HEK293 (cell line): Measurements from ENCODE around the gene RNU1-4.
"Not testable (repeated sequence)": the region's sequence is repeated elsewhere in the genome, so short reads cannot be mapped to it uniquely, and the experiment has no call there.

Experiments
- BCL11A ChIP-seq: fragments of 450-650 bp; formaldehyde crosslinking; IDR thresholded peaks from 2 replicates; pipeline ENCODE4 v1.5.1; 2016; ENCODE audit warnings: low read depth, missing biosample characterization, missing genetic modification characterization
- MEIS1 ChIP-seq: sonication (generic); formaldehyde crosslinking; IDR thresholded peaks from 2 replicates; pipeline ENCODE4 v1.8.1; 2022; ENCODE audit warnings: missing genetic modification reagents, mild to moderate bottlenecking, borderline replicate concordance
- TCF7L2 ChIP-seq: IDR thresholded peaks from 2 replicates; pipeline ENCODE4 v1.6.1; 2011; ENCODE audit warnings: low read depth, mild to moderate bottlenecking, inconsistent platforms, low read length, moderate library complexity, borderline replicate concordance
- TRIM28 ChIP-seq: IDR thresholded peaks from 2 replicates; pipeline ENCODE4 v1.6.1; 2011; ENCODE audit warnings: low read length, control low read depth, borderline replicate concordance
- YY1 ChIP-seq: fragments of 450-650 bp; formaldehyde crosslinking; IDR thresholded peaks from 2 replicates; pipeline ENCODE4 v1.5.1; 2018; ENCODE audit warnings: missing biosample characterization, missing genetic modification characterization
- ZBTB1 ChIP-seq: fragments of 450-650 bp; formaldehyde crosslinking; IDR thresholded peaks from 2 replicates; pipeline ENCODE4 v1.5.1; 2016; ENCODE audit warnings: missing biosample characterization, missing genetic modification characterization
- ZNF239 ChIP-seq: fragments of 450-650 bp; formaldehyde crosslinking; IDR thresholded peaks from 2 replicates; pipeline ENCODE4 v1.5.1; 2016; ENCODE audit warnings: missing biosample characterization, missing genetic modification characterization
- ZNF335 ChIP-seq: fragments of 450-650 bp; formaldehyde crosslinking; conservative IDR thresholded peaks from 2 replicates; pipeline ENCODE4 v1.5.1; 2016; ENCODE audit warnings: missing biosample characterization, missing genetic modification characterization
- ZNF350 ChIP-seq: fragments of 450-650 bp; formaldehyde crosslinking; IDR thresholded peaks from 2 replicates; pipeline ENCODE4 v1.5.0; 2017; ENCODE audit warnings: missing biosample characterization, mild to moderate bottlenecking, missing genetic modification characterization
- TF ChIP-seq, protein P1 (sequence below): fragments of 450-650 bp; formaldehyde crosslinking; IDR thresholded peaks from 2 replicates; pipeline ENCODE4 v1.5.1; 2016; ENCODE audit warnings: missing biosample characterization, missing genetic modification characterization
- TF ChIP-seq, protein P2 (sequence below): fragments of 450-650 bp; formaldehyde crosslinking; IDR thresholded peaks from 2 replicates; pipeline ENCODE4 v1.5.1; 2016; ENCODE audit warnings: missing biosample characterization, missing genetic modification characterization
- TF ChIP-seq, protein P3 (sequence below): fragments of 450-650 bp; formaldehyde crosslinking; IDR thresholded peaks from 2 replicates; pipeline ENCODE4; 2016; ENCODE audit warnings: missing biosample characterization, missing genetic modification characterization
- TF ChIP-seq, protein P4 (sequence below): fragments of 450-650 bp; formaldehyde crosslinking; conservative IDR thresholded peaks from 2 replicates; pipeline ENCODE4 v1.5.1; 2016; ENCODE audit warnings: low read depth, missing biosample characterization, missing genetic modification characterization

DNA sequence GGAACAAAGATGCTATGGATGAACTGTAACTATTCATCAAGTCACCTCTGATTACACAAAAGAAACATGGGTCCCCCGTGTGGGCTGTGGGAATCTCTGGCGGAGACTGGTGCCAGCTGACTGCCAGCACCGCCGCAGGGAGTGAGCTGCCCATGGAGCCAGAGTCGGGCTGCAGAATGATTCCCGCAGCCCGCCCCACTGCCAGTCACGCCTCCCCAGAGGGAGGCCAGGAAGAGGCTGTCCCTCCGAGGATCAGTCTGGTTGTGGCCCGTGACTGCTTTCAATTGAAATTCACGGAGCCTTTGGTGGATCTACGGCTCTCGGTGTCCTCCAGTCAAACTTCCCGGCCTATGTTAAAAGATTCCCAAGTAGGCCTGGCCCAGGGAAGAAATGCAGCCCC, 27.7 kb upstream of the RNU1-4 start:
- not testable (repeated sequence) for TF ChIP-seq BCL11A (tag by site-specific recombination); ZBTB1 (tag by site-specific recombination); ZNF350 (tag by site-specific recombination); ZNF239; MEIS1 (CRISPR knock-in tag); TRIM28; YY1 (tag by site-specific recombination); ZNF335 (tag by site-specific recombination); TCF7L2
- TF ChIP-seq, protein P1, sequence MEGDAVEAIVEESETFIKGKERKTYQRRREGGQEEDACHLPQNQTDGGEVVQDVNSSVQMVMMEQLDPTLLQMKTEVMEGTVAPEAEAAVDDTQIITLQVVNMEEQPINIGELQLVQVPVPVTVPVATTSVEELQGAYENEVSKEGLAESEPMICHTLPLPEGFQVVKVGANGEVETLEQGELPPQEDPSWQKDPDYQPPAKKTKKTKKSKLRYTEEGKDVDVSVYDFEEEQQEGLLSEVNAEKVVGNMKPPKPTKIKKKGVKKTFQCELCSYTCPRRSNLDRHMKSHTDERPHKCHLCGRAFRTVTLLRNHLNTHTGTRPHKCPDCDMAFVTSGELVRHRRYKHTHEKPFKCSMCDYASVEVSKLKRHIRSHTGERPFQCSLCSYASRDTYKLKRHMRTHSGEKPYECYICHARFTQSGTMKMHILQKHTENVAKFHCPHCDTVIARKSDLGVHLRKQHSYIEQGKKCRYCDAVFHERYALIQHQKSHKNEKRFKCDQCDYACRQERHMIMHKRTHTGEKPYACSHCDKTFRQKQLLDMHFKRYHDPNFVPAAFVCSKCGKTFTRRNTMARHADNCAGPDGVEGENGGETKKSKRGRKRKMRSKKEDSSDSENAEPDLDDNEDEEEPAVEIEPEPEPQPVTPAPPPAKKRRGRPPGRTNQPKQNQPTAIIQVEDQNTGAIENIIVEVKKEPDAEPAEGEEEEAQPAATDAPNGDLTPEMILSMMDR (tag by site-specific recombination): not testable (repeated sequence)
- TF ChIP-seq, protein P2, sequence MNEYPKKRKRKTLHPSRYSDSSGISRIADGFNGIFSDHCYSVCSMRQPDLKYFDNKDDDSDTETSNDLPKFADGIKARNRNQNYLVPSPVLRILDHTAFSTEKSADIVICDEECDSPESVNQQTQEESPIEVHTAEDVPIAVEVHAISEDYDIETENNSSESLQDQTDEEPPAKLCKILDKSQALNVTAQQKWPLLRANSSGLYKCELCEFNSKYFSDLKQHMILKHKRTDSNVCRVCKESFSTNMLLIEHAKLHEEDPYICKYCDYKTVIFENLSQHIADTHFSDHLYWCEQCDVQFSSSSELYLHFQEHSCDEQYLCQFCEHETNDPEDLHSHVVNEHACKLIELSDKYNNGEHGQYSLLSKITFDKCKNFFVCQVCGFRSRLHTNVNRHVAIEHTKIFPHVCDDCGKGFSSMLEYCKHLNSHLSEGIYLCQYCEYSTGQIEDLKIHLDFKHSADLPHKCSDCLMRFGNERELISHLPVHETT (tag by site-specific recombination): not testable (repeated sequence)
- TF ChIP-seq, protein P3, sequence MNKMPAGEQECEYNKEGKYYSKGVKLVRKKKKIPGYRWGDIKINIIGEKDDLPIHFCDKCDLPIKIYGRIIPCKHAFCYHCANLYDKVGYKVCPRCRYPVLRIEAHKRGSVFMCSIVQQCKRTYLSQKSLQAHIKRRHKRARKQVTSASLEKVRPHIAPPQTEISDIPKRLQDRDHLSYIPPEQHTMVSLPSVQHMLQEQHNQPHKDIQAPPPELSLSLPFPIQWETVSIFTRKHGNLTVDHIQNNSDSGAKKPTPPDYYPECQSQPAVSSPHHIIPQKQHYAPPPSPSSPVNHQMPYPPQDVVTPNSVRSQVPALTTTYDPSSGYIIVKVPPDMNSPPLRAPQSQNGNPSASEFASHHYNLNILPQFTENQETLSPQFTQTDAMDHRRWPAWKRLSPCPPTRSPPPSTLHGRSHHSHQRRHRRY (tag by site-specific recombination): not testable (repeated sequence)
- TF ChIP-seq, protein P4, sequence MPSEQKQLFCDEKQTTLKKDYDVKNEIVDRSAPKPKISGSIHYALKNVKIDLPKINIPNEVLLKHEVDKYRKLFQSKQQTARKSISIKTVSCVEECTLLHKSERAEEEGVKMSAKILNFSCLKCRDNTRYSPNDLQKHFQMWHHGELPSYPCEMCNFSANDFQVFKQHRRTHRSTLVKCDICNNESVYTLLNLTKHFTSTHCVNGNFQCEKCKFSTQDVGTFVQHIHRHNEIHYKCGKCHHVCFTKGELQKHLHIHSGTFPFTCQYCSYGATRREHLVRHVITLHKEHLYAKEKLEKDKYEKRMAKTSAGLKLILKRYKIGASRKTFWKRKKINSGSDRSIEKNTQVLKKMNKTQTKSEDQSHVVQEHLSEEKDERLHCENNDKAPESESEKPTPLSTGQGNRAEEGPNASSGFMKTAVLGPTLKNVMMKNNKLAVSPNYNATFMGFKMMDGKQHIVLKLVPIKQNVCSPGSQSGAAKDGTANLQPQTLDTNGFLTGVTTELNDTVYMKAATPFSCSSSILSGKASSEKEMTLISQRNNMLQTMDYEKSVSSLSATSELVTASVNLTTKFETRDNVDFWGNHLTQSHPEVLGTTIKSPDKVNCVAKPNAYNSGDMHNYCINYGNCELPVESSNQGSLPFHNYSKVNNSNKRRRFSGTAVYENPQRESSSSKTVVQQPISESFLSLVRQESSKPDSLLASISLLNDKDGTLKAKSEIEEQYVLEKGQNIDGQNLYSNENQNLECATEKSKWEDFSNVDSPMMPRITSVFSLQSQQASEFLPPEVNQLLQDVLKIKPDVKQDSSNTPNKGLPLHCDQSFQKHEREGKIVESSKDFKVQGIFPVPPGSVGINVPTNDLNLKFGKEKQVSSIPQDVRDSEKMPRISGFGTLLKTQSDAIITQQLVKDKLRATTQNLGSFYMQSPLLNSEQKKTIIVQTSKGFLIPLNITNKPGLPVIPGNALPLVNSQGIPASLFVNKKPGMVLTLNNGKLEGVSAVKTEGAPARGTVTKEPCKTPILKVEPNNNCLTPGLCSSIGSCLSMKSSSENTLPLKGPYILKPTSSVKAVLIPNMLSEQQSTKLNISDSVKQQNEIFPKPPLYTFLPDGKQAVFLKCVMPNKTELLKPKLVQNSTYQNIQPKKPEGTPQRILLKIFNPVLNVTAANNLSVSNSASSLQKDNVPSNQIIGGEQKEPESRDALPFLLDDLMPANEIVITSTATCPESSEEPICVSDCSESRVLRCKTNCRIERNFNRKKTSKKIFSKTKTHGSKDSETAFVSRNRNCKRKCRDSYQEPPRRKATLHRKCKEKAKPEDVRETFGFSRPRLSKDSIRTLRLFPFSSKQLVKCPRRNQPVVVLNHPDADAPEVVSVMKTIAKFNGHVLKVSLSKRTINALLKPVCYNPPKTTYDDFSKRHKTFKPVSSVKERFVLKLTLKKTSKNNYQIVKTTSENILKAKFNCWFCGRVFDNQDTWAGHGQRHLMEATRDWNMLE (tag by site-specific recombination): not testable (repeated sequence)
